Amygdala (tissue), 56 donors: ENCODE results near the gene SH3GL1.

ENCODE experiments used
- DNase-seq, 56 donors: peaks; one replicate each; lab custom pipeline; 2025; lab: John Stamatoyannopoulos, UW

Gene SH3GL1

GRCh38 chr19:4326215-4326836 is 74.0 kb downstream of the SH3GL1 start:
- DNase-seq = no peak

GRCh38 chr19:4324228-4324627 is 76.1 kb downstream of the SH3GL1 start:
- DNase-seq = no peak

GRCh38 chr19:4323692-4324091 is 76.7 kb downstream of the SH3GL1 start:
- DNase-seq = no peak

- no peak for DNase-seq
Measured at GRCh38 chr19:4322942-4323665, 77.2 kb downstream of the SH3GL1 start.

- DNase-seq = no peak
Measured at GRCh38 chr19:4320419-4320818, 79.9 kb downstream of the SH3GL1 start.

GRCh38 chr19:4319067-4319718 is 81.2 kb downstream of the SH3GL1 start:
- DNase-seq = no peak

GRCh38 chr19:4318460-4318859 is 81.9 kb downstream of the SH3GL1 start:
- DNase-seq = no peak

- DNase-seq = no peak
Measured at GRCh38 chr19:4316956-4317355, 83.4 kb downstream of the SH3GL1 start.

GRCh38 chr19:4313847-4314490 is 86.4 kb downstream of the SH3GL1 start:
- DNase-seq = no peak
